ENCODE results near the gene SP4.

- no peak for TF ChIP-seq CTCF (IDR thresholded peaks at IDR 0.05)
- TF ChIP-seq POLR2A (IDR thresholded peaks at IDR 0.05), result no peak
These were observed 15.4 kb downstream of the SP4 start for GRCh38 chr7:21443149-21443841.

All from Peyer's patch (tissue), 4 donors.